Measurements from ENCODE around the gene GDI1.

Gene GDI1

DNA sequence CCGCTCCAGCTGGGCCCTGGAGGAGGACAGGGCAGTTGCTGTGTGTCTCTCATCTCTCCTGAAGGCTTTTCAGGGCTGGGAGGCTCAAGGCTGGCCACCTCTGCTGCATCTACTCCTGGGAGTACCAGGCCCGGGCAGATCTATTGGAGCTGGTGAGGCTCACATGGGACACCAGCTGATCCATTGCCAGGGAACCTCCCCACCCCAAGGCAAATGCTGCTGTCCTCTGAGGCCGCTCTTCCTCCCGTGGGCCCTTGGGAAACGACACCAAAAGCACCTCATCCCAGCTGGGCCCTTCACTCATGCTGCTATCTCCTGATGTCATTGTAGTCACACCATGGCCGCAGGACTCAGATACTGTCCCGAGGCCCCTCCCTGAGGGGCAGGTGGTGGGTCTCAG is 45.8 kb downstream of the GDI1 start:
- no peak for DNase-seq (ENCODE audit: low spot score)

DNA sequence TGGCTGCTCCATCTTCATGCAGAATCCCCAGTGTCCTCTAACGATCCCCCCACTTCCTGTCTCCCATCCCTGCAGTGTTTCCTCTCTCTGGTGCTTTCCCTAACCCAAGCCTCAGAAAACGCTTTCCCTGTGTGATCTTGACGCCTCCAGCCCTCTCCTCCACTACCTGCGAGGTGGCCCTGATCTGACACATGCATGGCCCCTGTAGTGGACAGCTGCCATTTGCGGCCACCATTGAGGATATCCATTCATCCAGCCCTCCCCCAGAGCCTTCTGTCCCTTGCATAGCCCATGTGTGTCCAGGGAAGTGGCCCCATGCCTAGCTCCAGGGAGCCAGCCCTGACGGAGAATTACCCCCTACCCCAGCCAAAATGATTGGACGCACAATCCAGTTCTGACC is 46.4 kb downstream of the GDI1 start:
- no peak for DNase-seq (ENCODE audit: low spot score)

DNA sequence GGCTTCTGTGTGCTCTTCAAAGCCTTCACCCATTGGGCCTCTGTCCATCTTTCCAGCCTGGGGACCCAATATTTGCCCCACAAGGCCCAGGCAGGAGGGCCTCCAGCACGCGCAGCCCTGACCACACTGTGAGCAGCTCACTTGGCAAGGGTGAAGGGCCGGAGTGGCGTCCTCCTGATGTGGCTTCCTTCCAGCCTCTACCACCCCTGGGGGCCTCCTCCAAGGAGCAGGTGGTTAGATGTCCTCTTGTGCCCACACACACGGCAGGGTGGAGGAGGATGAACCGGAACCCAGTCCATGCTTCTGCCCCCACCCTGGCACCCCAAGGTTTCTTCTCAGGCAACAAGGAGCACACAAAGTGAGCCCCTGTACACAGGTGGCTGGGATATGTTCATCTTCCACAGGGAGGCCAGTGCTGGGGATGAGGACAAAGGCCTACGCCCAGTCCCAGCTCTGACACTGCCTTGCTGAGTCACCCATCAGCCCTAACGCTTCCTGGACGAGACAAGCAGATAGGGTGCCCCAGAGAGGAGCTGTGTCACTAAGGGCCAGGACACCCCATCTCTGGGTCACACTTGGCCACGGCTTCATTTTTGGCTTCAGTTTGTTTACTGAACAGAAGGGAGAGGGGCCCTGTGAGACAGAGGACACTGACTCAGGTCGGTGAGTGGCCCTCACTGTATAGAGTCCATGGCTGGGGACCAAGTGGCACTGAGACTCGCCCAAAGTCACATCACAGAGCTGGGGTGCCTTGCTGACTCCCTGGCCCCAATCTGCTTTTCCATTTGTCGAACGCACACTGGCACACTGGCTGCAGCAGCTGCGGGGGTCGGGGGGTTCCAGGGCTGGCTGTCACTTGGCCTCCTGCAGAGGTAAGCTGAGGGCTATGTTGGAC is 47.5 kb downstream of the GDI1 start:
- DNase-seq (ENCODE audit: low spot score), result no peak

DNA sequence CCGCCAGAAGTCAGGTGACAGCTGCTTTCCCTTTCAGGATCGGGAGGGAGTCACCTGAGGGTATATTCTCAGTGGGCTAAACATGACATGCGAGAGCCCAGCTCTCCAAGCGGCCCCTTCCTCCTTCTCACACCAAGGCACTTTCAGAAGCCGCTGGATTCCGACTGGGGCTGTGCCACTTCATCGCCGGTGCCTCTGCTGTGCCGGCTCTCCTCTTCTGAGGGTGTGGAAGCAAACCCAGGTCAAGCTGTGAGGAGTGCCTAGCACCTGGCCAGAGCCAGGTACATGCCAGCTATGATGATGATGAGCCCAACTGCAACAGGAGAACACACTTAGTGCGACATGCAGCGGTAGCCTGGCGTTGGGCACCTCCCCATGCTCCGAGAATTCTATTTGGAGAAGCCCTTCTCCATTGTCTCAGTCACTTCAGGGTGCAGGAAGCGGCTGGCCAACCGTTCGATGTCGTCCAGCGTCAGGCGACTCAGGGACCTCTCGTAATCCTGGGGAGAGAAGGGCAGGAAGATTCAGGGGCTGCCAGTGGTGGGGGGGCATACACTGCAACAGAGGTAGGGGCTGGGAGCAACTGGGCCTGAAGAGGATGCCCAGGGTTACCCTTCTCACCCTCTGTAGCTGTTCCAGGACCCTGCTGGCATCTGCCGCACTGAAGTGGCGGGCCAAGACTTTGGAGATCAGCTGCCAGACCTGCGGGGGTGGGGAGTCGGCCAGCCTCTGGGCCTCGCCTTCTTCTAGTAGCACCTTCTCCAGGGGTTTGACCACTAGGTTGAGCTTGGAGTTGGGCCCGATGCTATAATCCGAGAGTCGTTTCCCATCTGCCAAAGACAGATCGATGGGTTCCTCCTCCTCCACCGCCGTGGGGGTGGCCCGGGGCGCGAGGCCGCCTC is 48.4 kb downstream of the GDI1 start:
- DNase-seq (ENCODE audit: low spot score), result no peak

DNA sequence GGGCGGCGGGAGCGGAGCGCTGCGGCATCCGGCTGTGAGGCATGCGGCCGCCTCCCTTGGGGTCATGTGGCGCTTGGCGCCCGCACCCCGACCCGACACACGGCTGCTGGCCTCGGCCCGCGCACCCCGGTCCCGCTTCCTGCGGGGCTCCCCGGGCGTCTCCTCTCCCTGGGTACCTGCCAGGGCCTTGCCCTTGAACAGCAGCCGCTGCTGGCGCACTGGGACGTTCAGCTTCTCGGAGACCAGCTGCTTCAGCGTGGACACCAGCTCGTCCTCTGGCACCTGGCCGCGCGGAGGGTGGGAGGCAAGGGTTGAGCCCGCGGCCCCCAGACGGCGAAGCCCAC is 49.1 kb downstream of the GDI1 start:
- DNase-seq (ENCODE audit: low spot score), result peak; percentile 9

DNA sequence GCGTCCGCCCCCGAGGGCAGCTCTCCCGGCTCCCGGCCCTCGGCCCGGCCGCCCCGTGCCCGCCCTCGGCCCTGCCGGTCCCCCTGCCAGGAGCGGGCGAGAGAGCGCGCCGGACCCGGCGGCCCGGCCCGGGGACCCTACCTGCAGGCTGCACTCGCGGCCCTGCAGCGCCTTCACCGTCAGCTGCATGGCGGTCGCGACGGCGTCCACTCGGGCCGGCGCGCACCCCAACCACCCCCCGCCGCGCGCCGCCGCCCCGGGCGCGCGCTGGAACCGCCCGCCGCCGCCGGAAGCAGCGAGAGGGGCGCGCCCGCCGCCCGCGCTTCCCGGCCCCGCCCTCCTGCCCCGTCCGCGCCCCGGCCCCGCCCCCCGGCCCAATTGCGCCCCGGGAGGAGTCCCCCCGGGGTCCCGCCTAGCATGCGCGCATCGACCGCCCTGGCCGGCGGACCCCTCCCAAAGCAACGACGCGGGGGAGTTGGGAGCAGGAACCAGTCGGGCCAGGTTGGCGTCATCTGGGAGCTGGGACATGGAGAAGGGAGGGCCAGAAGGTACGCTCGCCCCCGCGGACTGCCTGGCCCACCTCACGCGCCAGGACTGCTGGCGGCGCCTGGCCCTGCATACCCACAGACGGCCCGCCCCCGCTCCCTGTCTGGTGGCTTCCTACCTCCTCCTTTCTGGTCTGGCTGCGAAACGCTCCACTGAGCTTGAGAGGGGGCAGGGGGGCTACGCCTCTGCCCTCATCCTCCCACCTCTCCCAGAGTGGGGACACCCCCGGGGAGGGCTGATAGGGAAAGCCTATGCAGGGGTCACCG is 49.6 kb downstream of the GDI1 start, which contains the start of gene UBL4A:
TSS of gene UBL4A (minus strand) at position 220 of the 812 bp plus-strand sequence. CDS start at position 189, 31 bp downstream.
- DNase-seq (ENCODE audit: low spot score), result peak; percentile 47

DNA sequence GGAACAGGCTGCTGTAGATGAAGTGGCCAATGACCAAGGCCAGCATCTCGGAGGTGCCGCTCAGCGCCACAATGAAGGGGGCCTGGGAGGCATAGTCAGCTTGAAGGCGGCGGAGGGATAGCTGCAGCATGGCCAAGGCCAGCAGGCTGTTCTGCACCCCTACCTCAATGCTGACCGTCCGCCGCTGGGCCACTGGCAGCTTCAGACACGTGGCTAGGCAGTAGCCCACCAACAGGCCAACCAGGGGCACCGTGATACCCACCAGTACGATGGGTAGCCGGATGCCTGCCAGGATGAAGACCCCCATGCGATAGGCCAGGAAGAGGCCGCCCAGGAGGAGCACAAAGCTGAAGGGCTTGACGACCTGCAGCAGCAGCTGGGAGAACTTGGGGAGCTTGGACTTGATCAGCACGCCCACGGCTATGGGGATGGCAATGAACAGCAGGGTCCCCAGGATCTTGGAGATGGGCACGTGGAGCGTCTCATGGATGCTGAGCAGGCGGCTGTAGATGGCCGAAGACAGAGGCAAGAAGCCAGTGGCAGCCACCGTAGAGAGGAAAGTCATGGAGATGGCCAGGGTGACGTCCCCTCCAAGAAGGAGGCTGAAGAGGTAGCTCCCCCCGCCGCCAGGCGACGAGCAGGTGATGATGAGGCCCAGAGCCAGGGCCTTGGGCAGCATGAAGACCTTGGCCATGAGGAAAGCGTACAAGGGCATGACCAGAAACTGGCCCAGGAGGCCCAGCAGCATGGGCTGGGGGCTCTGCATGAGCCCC is 50.8 kb downstream of the GDI1 start:
- no peak for DNase-seq (ENCODE audit: low spot score)

DNA sequence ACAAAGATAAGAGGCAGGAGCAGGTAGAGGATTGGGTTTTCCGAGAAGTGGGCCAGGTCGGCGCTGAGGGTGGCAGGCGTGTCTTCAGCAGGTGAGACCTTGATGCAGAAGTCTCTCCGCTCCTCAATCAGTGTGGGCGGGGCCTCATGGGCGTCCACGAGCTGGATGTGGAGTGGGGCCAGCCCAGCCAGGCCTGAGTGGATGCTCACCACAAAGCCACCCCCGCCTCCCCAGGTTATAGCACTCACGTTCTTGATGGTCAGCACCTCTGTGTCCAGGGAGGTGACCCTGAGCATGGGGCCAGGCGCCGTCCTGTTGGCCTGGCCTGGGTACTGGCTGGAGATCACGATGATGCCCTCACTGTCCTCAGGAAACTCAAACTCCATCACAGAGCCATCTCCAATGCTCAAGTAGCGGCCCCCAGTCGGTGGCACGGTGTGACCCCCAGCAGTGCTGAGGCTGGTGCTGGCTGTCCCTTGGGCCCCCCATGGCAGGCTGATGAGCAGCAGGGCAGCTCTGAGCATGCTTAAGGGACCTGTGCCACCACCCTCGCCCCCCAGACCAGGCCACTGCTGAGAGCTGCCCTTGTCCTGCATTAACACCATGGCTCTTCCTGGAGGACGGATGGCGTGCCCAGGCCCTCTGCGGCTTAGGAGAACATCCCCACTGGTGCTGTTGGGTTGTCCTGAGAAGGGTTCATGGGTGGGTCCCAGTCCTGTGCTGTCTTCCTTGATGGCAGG is 51.6 kb downstream of the GDI1 start:
- DNase-seq (ENCODE audit: low spot score), result no peak

DNA sequence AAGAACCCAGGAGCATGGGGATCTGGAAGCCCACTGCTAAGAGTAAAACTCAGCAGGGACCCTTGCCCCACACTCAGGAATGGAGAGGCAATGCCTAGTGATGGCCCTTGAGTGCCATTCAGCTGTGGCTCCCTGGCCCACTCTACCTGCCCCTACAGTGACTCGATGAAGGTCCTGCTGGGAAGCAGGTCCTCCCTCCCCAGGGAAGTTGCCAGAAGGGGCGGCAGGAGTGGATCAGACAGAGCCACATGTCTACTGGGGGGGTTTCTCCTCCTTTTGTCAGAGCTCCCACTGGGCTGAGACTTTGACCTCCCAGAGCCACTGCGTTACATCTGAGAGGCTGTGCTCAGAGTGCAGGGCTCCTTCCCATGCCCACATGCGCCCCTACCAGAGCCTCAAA is 52.2 kb downstream of the GDI1 start:
- DNase-seq (ENCODE audit: low spot score), result no peak

DNA sequence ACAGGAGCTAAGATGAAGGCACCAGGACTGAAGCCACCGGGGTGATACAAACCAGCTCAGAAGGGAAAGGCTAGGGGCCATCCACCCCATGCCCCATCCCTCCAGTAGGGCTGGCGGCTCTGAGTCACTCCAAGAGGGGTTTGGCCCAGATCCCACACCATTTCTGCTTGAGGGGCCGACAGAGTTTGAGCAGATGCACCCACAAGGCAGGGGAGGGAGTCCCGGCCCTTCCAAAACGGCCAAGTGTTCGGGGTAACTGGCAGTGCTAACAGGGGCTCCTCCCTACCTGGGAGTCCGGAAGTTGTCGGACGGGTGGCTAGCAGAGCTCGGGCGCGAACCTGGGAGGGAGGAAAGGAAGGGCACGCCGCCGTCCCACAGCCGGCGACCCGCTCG is 53.1 kb downstream of the GDI1 start:
- DNase-seq (ENCODE audit: low spot score), result peak; percentile 27

DNA sequence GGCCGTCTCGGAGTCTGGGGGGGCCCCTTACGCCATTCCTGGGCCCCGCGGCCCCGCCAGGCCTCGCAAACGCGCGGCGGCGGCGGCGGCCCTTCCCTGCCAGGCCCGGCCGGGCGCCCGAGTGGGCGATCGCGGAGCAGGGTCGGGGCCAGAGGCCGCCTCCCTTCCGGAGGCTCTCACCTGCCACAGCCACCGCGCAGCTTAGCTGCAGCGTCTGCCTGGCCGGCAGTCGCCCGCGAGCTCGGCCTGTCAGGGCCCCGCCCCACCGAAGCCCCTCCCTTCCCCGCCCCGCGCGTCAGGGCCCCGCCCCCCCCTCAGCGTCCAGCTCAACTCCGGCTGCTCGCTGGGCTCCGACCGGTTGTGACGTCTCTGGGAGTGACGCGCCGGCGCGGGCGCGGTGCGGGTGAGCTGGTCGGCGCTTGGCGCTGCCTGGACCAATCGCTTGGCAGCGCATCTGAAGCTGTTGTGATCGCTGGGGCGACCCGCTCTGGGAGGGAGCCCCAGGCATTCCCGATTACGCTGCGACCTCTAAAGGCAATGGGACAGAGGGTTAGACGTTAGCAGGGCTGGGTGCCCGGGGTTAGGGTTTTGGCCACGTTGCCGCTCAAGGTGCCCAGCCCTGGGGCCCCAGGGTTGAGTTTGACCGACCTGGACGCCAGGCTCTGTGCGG is 53.6 kb downstream of the GDI1 start, which contains the start of gene SLC10A3:
TSS of gene SLC10A3 (minus strand) at position 216 of the 670 bp plus-strand sequence. CDS start 1,689 bp downstream, outside the sequence.
- DNase-seq (ENCODE audit: low spot score), result peak; percentile 93
